Astrocyte of the spinal cord (primary cell): ENCODE data around the gene NUBP2.

Source experiments
- DNase-seq: peaks from one replicate; pipeline ENCODE4 v3.0.0; 2011; ENCODE audit warnings: low read depth, low spot score
- H3K4me3 ChIP-seq: 2 replicates; pipeline ENCODE4 v1.5.1; 2011; ENCODE audit warnings: low read depth, mild to moderate bottlenecking, low read length, moderate library complexity
- in situ Hi-C: cut with HindIII; loops from 2 replicates; pipeline ENCODE4 v1.10.0; 2017; ENCODE audit warnings: low sequenced_read_pairs
- TF ChIP-seq, protein P1 (sequence below): IDR thresholded peaks from 2 replicates; pipeline ENCODE4 v1.5.1; 2012; ENCODE audit warnings: low read depth, mild to moderate bottlenecking, low read length, inconsistent platforms

Gene NUBP2

DNA sequence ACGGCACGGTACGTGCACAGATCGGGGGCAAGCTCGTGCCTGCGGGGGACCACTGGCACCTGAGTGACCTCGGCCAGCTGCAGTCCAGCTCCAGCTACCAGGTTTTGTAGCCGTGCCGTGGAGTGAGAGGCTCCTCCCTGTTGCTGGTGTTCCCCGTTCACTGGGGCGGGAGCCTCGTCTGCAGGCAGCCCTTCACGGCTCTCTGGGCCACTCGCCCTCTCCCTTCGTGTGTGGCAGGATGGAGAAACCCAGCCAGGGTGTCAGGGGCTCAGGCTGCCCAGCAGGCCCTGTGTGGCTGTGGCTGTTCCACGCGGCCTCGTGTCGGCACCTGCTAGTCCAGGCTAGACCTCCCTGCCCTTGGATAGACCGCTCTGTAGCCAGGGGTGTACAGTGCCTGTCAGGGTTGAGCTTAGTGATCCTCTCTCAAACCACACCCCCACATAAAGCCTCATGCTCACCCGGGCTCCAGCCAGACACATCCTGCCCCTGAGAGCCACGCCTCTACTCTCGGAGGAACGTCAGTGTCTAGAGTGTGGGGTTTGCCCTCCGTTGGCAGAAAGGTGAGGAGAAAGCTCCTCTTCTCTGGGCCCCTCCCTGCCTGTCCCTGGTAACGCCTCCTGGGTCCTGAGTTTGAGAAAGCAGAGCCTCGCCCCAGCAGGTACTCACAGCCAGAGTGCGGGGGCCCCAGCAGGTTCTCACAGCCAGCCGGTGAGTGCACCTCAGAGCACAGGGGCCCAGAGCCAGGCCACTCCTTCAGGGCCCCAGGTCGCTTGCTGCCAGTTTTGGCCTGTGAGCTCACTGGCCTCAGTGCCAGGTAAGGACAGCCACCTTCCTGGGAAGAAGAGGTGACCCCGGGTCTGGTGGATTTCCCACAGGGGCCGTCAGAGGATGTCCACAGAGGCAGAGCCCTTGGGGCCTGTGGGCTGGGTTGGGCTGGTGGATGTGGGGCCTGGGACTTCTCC lies 39.1 kb upstream of the NUBP2 start:
- TF ChIP-seq, protein P1, sequence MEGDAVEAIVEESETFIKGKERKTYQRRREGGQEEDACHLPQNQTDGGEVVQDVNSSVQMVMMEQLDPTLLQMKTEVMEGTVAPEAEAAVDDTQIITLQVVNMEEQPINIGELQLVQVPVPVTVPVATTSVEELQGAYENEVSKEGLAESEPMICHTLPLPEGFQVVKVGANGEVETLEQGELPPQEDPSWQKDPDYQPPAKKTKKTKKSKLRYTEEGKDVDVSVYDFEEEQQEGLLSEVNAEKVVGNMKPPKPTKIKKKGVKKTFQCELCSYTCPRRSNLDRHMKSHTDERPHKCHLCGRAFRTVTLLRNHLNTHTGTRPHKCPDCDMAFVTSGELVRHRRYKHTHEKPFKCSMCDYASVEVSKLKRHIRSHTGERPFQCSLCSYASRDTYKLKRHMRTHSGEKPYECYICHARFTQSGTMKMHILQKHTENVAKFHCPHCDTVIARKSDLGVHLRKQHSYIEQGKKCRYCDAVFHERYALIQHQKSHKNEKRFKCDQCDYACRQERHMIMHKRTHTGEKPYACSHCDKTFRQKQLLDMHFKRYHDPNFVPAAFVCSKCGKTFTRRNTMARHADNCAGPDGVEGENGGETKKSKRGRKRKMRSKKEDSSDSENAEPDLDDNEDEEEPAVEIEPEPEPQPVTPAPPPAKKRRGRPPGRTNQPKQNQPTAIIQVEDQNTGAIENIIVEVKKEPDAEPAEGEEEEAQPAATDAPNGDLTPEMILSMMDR = no peak
- no peak for DNase-seq
- in situ Hi-C loops = no loop called here
- no peak overlapping the region for H3K4me3 ChIP-seq

- TF ChIP-seq, protein P1 = no peak
- no peak for DNase-seq
- no peak overlapping the region for H3K4me3 ChIP-seq
- in situ Hi-C loops = no loop called here
Measured at GRCh38 chr16:1744338-1744840, 38.4 kb upstream of the NUBP2 start.

DNA sequence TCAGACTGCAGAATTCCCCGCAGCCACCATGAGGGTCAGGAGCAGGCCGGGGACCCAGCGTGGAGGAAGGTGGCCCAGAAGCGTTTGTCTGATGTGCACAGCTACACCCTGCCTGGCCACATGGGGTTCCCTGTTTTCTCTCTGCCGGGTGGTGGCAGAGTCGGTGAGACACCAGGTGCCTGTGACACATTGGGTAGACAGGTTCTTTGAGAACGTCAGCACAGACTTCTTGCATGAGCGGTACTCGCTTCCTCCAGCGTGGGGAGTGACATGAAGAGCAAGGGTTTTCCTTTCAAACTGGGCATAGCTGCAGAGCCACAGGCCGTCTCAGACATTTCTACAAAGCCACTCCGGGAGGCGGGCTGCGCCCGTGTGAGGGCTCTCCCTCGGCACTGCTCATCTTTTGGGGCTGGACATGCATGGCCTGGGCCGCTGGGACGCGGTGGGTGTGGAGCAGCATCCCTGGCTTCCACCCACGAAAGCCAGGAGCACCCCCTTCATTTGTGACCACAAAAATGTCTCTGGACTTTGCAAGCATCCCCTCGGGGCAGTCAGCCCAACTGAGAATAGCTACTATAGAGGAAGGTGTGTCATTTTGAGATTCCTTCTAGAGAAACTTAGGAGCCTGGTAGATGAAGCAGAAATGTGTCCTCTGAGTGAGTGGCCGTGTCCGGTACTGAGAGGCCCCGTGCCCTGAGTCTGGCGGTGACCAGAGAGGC lies 37.4 kb upstream of the NUBP2 start:
- in situ Hi-C loops = no loop called here
- peak; percentile 77 for DNase-seq
- H3K4me3 ChIP-seq = peak overlapping the region; percentile 20

GRCh38 chr16:1745900-1746692 lies 36.7 kb upstream of the NUBP2 start:
- peak; percentile 92 for DNase-seq
- in situ Hi-C loops = no loop called here
- H3K4me3 ChIP-seq = peak overlapping the region; percentile 20
- TF ChIP-seq, protein P1 = no peak

More for the DNA sequence above, 37.4 kb upstream of the NUBP2 start:
- TF ChIP-seq, protein P1 = no peak

GRCh38 chr16:1746693-1747195 lies 36.0 kb upstream of the NUBP2 start:
- H3K4me3 ChIP-seq = no peak overlapping the region
- DNase-seq = no peak
- TF ChIP-seq, protein P1 = no peak
- in situ Hi-C loops = no loop called here

DNA sequence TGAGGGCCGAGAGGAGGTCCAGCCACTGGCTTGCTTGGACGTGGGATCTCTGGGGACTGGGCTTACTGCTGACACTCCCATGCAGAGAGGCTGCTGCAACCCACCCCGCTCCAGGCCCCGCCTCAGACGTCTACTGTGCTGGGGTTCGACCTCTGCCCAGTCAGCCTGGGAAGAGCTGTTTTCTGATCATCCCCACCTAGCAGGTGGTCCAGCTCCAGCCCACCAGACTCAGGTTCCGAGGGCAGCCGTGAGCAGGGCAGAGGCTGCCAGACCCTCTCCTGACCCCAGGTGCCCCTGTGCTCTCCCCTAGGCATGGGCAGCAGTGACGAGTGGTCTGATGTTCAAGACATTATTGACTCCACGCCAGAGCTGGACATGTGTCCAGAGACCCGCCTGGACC lies 34.8 kb upstream of the NUBP2 start:
- no peak for DNase-seq
- in situ Hi-C loops = no loop called here
- no peak overlapping the region for H3K4me3 ChIP-seq
- TF ChIP-seq, protein P1 = no peak
